SK-N-SH treated with all-trans-retinoic acid at 6 μM for 48 hours (cell line): ENCODE measurements around the gene ELOVL6.

Experiments used
- BACH2 ChIP-seq: fragments of 250-450 bp; sonication (Bioruptor Pico); IDR thresholded peaks from 2 replicates; pipeline ENCODE4 v1.9.0; 2021; ENCODE audit warnings: mild to moderate bottlenecking, borderline replicate concordance
- PATZ1 ChIP-seq: fragments of 250-450 bp; sonication (Bioruptor Pico); IDR thresholded peaks from 2 replicates; pipeline ENCODE4 v1.8.0; 2020; ENCODE audit warnings: mild to moderate bottlenecking, moderate library complexity, borderline replicate concordance
- PPARA ChIP-seq: fragments of 250-450 bp; sonication (Bioruptor Pico); IDR thresholded peaks from 2 replicates; pipeline ENCODE4 v1.5.0; 2020; ENCODE audit warnings: mild to moderate bottlenecking, borderline replicate concordance
- ZFP3 ChIP-seq: fragments of 250-450 bp; sonication (Bioruptor Pico); IDR thresholded peaks from 2 replicates; pipeline ENCODE4 v1.5.0; 2020; ENCODE audit warnings: mild to moderate bottlenecking, moderate library complexity

GRCh38 chr4:109999585-109999912 is 198.9 kb downstream of the ELOVL6 start:
- no peak for TF ChIP-seq BACH2 (CRISPR knock-in tag)
- TF ChIP-seq PATZ1 (CRISPR knock-in tag): no peak
- no peak for TF ChIP-seq PPARA (CRISPR knock-in tag)
- TF ChIP-seq ZFP3 (CRISPR knock-in tag): no peak
